Neural cell (in vitro differentiated cells): ENCODE results near the gene MYBPC3. TPM values are rescaled to one million over a fixed set of nuclear protein-coding genes. Genes with fewer than 3 reads are reported as not detected.
A peak's percentile ranks its signal among the peaks of the same experiment; 100 is the strongest.

Experiments
- H2AFZ ChIP-seq: fragments of 200-600, 300-800 bp; sonication (generic), shearing (Covaris generic); 2 replicates; pipeline ENCODE4 v1.6.0; 2014; ENCODE audit warnings: low read depth, mild to moderate bottlenecking, antibody characterized with exemption, low read length, moderate library complexity
- H3F3A ChIP-seq: fragments of 200-600 bp; shearing (Covaris generic); 2 replicates; pipeline ENCODE4 v1.6.1; 2016; ENCODE audit warnings: mild to moderate bottlenecking, moderate library complexity, mixed read lengths, antibody characterized with exemption, low read length; ENCODE audit not compliant: insufficient read depth, poor library complexity, severe bottlenecking
- H3K27ac ChIP-seq: fragments of 200-600, 300-800 bp; sonication (generic), shearing (Covaris generic); 2 replicates; pipeline ENCODE4 v1.5.1; 2014; ENCODE audit warnings: mild to moderate bottlenecking, low read length, moderate library complexity
- H3K27me3 ChIP-seq: fragments of 300-800, 200-600 bp; sonication (generic), shearing (Covaris generic); 2 replicates; pipeline ENCODE4 v1.6.0; 2014; ENCODE audit warnings: mild to moderate bottlenecking, low read depth, low read length, moderate library complexity; ENCODE audit not compliant: insufficient read depth
- H3K36me3 ChIP-seq: fragments of 300-800, 200-600 bp; sonication (generic), shearing (Covaris generic); 2 replicates; pipeline ENCODE4 v1.5.1; 2014; ENCODE audit warnings: mild to moderate bottlenecking, antibody characterized with exemption, low read length, moderate library complexity; ENCODE audit not compliant: insufficient read depth
- H3K4me2 ChIP-seq: fragments of 300-800, 200-600 bp; sonication (generic), shearing (Covaris generic); 2 replicates; pipeline ENCODE4 v1.6.0; 2014; ENCODE audit warnings: mild to moderate bottlenecking, low read length
- H3K4me3 ChIP-seq: fragments of 300-800, 200-600 bp; sonication (generic), shearing (Covaris generic); 2 replicates; pipeline ENCODE4 v1.5.1; 2014; ENCODE audit warnings: mild to moderate bottlenecking, low read length, moderate library complexity
- H3K79me2 ChIP-seq: fragments of 200-600 bp; shearing (Covaris generic); replicated peaks from 2 replicates; pipeline ENCODE4 v1.6.0; 2014; ENCODE audit warnings: mild to moderate bottlenecking, low read length, moderate library complexity; ENCODE audit not compliant: insufficient read depth
- H3K9ac ChIP-seq: fragments of 300-800, 200-600 bp; sonication (generic), shearing (Covaris generic); 2 replicates; pipeline ENCODE4 v1.6.1; 2016; ENCODE audit warnings: mild to moderate bottlenecking, low read length, mixed read lengths
- H3K9me2 ChIP-seq: fragments of 200-600 bp; shearing (Covaris generic); 2 replicates; pipeline ENCODE4 v1.6.1; 2016; ENCODE audit warnings: mild to moderate bottlenecking, low read length, mixed read lengths; ENCODE audit not compliant: insufficient read depth
- H3K9me3 ChIP-seq: fragments of 200-600, 300-800 bp; sonication (generic), shearing (Covaris generic); 2 replicates; pipeline ENCODE4 v1.6.1; 2016; ENCODE audit warnings: mild to moderate bottlenecking, mixed run types, low read length, moderate library complexity, mixed read lengths
- H4K20me1 ChIP-seq: fragments of 200-600 bp; shearing (Covaris generic); 2 replicates; pipeline ENCODE4 v1.6.1; 2016; ENCODE audit warnings: mild to moderate bottlenecking, mixed run types; ENCODE audit not compliant: insufficient read depth
- CTCF ChIP-seq: fragments of 450-650 bp; IDR thresholded peaks from 2 replicates; pipeline ENCODE4 v1.5.1; 2014; ENCODE audit warnings: antibody characterized with exemption, mild to moderate bottlenecking, moderate library complexity; ENCODE audit not compliant: poor library complexity, severe bottlenecking
- EP300 ChIP-seq: fragments of 450-650 bp; conservative IDR thresholded peaks from 2 replicates; pipeline ENCODE4 v1.6.1; 2014; ENCODE audit warnings: antibody characterized with exemption, mild to moderate bottlenecking, moderate library complexity; ENCODE audit not compliant: poor library complexity, severe bottlenecking
- EZH2 ChIP-seq: fragments of 200-600, 300-800 bp; shearing (Covaris generic), sonication (generic); IDR thresholded peaks from 2 replicates; pipeline ENCODE4 v1.6.1; 2014; ENCODE audit warnings: antibody characterized with exemption, low read length, borderline replicate concordance, mild to moderate bottlenecking; ENCODE audit not compliant: insufficient read depth, poor library complexity, severe bottlenecking
- MXI1 ChIP-seq: fragments of 450-650 bp; conservative IDR thresholded peaks from 2 replicates; pipeline ENCODE4 v1.6.1; 2014; ENCODE audit warnings: antibody characterized with exemption, mild to moderate bottlenecking; ENCODE audit not compliant: poor library complexity, severe bottlenecking
- POLR2AphosphoS5 ChIP-seq: IDR thresholded peaks from 2 replicates; pipeline ENCODE4 v1.6.1; 2012
- RAD21 ChIP-seq: fragments of 450-650 bp; conservative IDR thresholded peaks from 2 replicates; pipeline ENCODE4 v1.6.1; 2014; ENCODE audit warnings: antibody characterized with exemption, mild to moderate bottlenecking, moderate library complexity
- REST ChIP-seq: IDR thresholded peaks from 2 replicates; pipeline ENCODE4 v1.6.1; 2012; ENCODE audit warnings: borderline replicate concordance
- SMC3 ChIP-seq: fragments of 450-650 bp; conservative IDR thresholded peaks from 2 replicates; pipeline ENCODE4 v1.6.1; 2014; ENCODE audit warnings: antibody characterized with exemption, mild to moderate bottlenecking, moderate library complexity; ENCODE audit not compliant: poor library complexity
- TAF1 ChIP-seq: IDR thresholded peaks from 2 replicates; pipeline ENCODE4 v1.6.1; 2012; ENCODE audit warnings: low read depth
- polyA plus RNA-seq: library from polyadenylated mRNA; depleted of rRNA; stranded (reverse); fragments of >200 nt; gene quantifications from 2 replicates; pipeline ENCODE4 v1.2.3, GENCODE V29; 2014

The MYBPC3 gene
- polyA plus RNA-seq, 1 donor from 2014 or later: not detected

GRCh38 chr11:47399860-47400767 is 47.6 kb upstream of the MYBPC3 start:
- Histone ChIP-seq H4K20me1 (no peaks in the 10 kb centered on the region), H3K9me2 (no peaks in the 10 kb centered on the region), H3K27me3 (no peaks in the 10 kb centered on the region), H3K9me3 (no peaks in the 10 kb centered on the region), H3K9ac (no peak overlapping the region), H2AFZ (peak overlapping the region; percentile 32), H3K27ac (no peak overlapping the region), H3K4me3 (no peak overlapping the region), H3K36me3 (no peaks in the 10 kb centered on the region), H3K4me2 (no peak overlapping the region), H3F3A (no peaks in the 10 kb centered on the region), H3K79me2 (no peaks in the 10 kb centered on the region)
- no peak for TF ChIP-seq RAD21
- no peak for TF ChIP-seq MXI1
- TF ChIP-seq EP300: no peak
- no peak for TF ChIP-seq CTCF
- TF ChIP-seq SMC3: no peak
- no peak for TF ChIP-seq REST
- TF ChIP-seq TAF1: no peak
- no peak for TF ChIP-seq EZH2
- TF ChIP-seq POLR2AphosphoS5: no peak

GRCh38 chr11:47398551-47398950 is 46.0 kb upstream of the MYBPC3 start:
- Histone ChIP-seq H3K9ac (no peak overlapping the region), H2AFZ (no peak overlapping the region), H3K36me3 (no peaks in the 10 kb centered on the region), H3K4me3 (no peak overlapping the region), H3F3A (no peaks in the 10 kb centered on the region), H3K27ac (no peak overlapping the region), H3K9me2 (no peaks in the 10 kb centered on the region), H3K9me3 (no peaks in the 10 kb centered on the region), H3K79me2 (no peaks in the 10 kb centered on the region), H3K4me2 (no peak overlapping the region), H4K20me1 (no peaks in the 10 kb centered on the region), H3K27me3 (no peaks in the 10 kb centered on the region)
- no peak for TF ChIP-seq CTCF
- TF ChIP-seq POLR2AphosphoS5: no peak
- TF ChIP-seq MXI1: no peak
- no peak for TF ChIP-seq SMC3
- no peak for TF ChIP-seq EZH2
- TF ChIP-seq RAD21: no peak
- TF ChIP-seq EP300: no peak
- TF ChIP-seq TAF1: no peak
- TF ChIP-seq REST: no peak
